Activated CD8-positive, alpha-beta memory T cell treated with anti-CD3 and anti-CD28 coated beads for 48 hours (primary cell): Measurements from ENCODE around the gene GABRB1.

ENCODE experiments used
- DNase-seq, 3 experiments: peaks; one replicate each; pipeline ENCODE4 v3.0.0-alpha.2; 2020; ENCODE audit warnings: low read depth in 2 of 3, low spot score in 2 of 3

GABRB1 gene

GRCh38 chr4:47207555-47207954 lies 176.2 kb downstream of the GABRB1 start:
- no peak for DNase-seq

- DNase-seq: no peak
Observed at GRCh38 chr4:47209833-47210232, 178.5 kb downstream of the GABRB1 start.

- DNase-seq: no peak
Observed at GRCh38 chr4:47210828-47211227, 179.5 kb downstream of the GABRB1 start.

GRCh38 chr4:47213106-47213505 lies 181.7 kb downstream of the GABRB1 start:
- DNase-seq: no peak

GRCh38 chr4:47213539-47213938 lies 182.2 kb downstream of the GABRB1 start:
- no peak for DNase-seq

- DNase-seq: no peak
Observed at GRCh38 chr4:47213971-47214370, 182.6 kb downstream of the GABRB1 start.

- no peak for DNase-seq
Observed at GRCh38 chr4:47215759-47216158, 184.4 kb downstream of the GABRB1 start.

- no peak for DNase-seq
Observed at GRCh38 chr4:47217291-47217690, 185.9 kb downstream of the GABRB1 start.

GRCh38 chr4:47217884-47218283 lies 186.5 kb downstream of the GABRB1 start:
- DNase-seq: no peak

- DNase-seq: no peak
Observed at GRCh38 chr4:47218631-47219030, 187.3 kb downstream of the GABRB1 start.

GRCh38 chr4:47219586-47219985 lies 188.2 kb downstream of the GABRB1 start:
- no peak for DNase-seq

- no peak for DNase-seq
Observed at GRCh38 chr4:47221721-47222120, 190.4 kb downstream of the GABRB1 start.

- DNase-seq: no peak
Observed at GRCh38 chr4:47222276-47222675, 190.9 kb downstream of the GABRB1 start.

- DNase-seq: no peak
Observed at GRCh38 chr4:47224361-47224760, 193.0 kb downstream of the GABRB1 start.

GRCh38 chr4:47235721-47236120 lies 204.4 kb downstream of the GABRB1 start:
- DNase-seq: no peak

- DNase-seq: no peak
Observed at GRCh38 chr4:47238667-47239066, 207.3 kb downstream of the GABRB1 start.

- DNase-seq: no peak
Observed at GRCh38 chr4:47239649-47240048, 208.3 kb downstream of the GABRB1 start.

- no peak for DNase-seq
Observed at GRCh38 chr4:47251348-47252135, 220.2 kb downstream of the GABRB1 start.

- DNase-seq: no peak
Observed at GRCh38 chr4:47263721-47264120, 232.4 kb downstream of the GABRB1 start.

- no peak for DNase-seq
Observed at GRCh38 chr4:47270201-47270888, 239.0 kb downstream of the GABRB1 start.

- no peak for DNase-seq
Observed at GRCh38 chr4:47271291-47271690, 239.9 kb downstream of the GABRB1 start.

- DNase-seq: no peak
Observed at GRCh38 chr4:47274901-47275300, 243.5 kb downstream of the GABRB1 start.

GRCh38 chr4:47275595-47275994 lies 244.2 kb downstream of the GABRB1 start:
- DNase-seq: no peak
